GM23338 (cell line): ENCODE measurements around the gene DGKD. TPM values are rescaled to one million over a fixed set of nuclear protein-coding genes. Genes with fewer than 3 reads are reported as not detected.

Experiments used
- ATAC-seq: fragments of 200-7000 bp; cut with Tn5 transposase; 3 replicates; pipeline ENCODE4 v1.9.1; 2020
- DNase-seq: peaks from one replicate; pipeline ENCODE4 v3.0.0-alpha.2; 2015; ENCODE audit warnings: low spot score
- H2AFZ ChIP-seq: fragments of 200-600 bp; sonication (generic); 2 replicates; pipeline ENCODE4 v1.8.0; 2016; ENCODE audit warnings: antibody characterized with exemption, mild to moderate bottlenecking, moderate library complexity
- H3F3A ChIP-seq: fragments of 200-600 bp; sonication (generic); replicated peaks from 2 replicates; pipeline ENCODE4 v1.8.0; 2017; ENCODE audit warnings: antibody characterized with exemption, mixed run types, low read depth
- H3K27ac ChIP-seq: fragments of 200-600 bp; sonication (generic); 2 replicates; pipeline ENCODE4 v1.6.1; 2016; ENCODE audit warnings: low read depth
- H3K27me3 ChIP-seq: fragments of 200-600 bp; sonication (generic); 2 replicates; pipeline ENCODE4 v1.8.0; 2016; ENCODE audit warnings: mild to moderate bottlenecking, mixed run types, moderate library complexity; ENCODE audit not compliant: insufficient read depth
- H3K36me3 ChIP-seq: fragments of 200-600 bp; sonication (generic); 2 replicates; pipeline ENCODE4 v1.8.0; 2016; ENCODE audit warnings: mild to moderate bottlenecking; ENCODE audit not compliant: insufficient read depth
- H3K4me1 ChIP-seq: fragments of 200-600 bp; sonication (generic); 2 replicates; pipeline ENCODE4 v1.8.0; 2016; ENCODE audit warnings: mild to moderate bottlenecking, moderate library complexity; ENCODE audit not compliant: insufficient read depth
- H3K4me2 ChIP-seq: fragments of 200-600 bp; sonication (generic); 2 replicates; pipeline ENCODE4 v1.7.1; 2017; ENCODE audit warnings: mixed run types
- H3K4me3 ChIP-seq: fragments of 200-600 bp; sonication (generic); 2 replicates; pipeline ENCODE4 v1.6.1; 2016; ENCODE audit warnings: mixed run types
- H3K79me2 ChIP-seq: fragments of 200-600 bp; sonication (generic); replicated peaks from 2 replicates; pipeline ENCODE4 v1.8.0; 2017; ENCODE audit warnings: mild to moderate bottlenecking; ENCODE audit not compliant: insufficient read depth
- H3K9me2 ChIP-seq: fragments of 200-600 bp; sonication (generic); 2 replicates; pipeline ENCODE4 v1.8.0; 2017; ENCODE audit not compliant: insufficient read depth
- H4K20me1 ChIP-seq: fragments of 200-600 bp; sonication (generic); replicated peaks from 2 replicates; pipeline ENCODE4 v1.8.0; 2017; ENCODE audit warnings: mild to moderate bottlenecking; ENCODE audit not compliant: insufficient read depth
- H3K27ac Mint-ChIP-seq: 2 replicates; pipeline ENCODE4 v1.8.0; 2020; ENCODE audit warnings: inconsistent platforms, mild to moderate bottlenecking, moderate library complexity, mixed read lengths
- H3K27me3 Mint-ChIP-seq: 3 replicates; pipeline ENCODE4 v1.8.0; 2022; ENCODE audit warnings: low read depth, mild to moderate bottlenecking, moderate library complexity, mixed read lengths, inconsistent platforms; ENCODE audit not compliant: insufficient read depth, poor library complexity
- H3K36me3 Mint-ChIP-seq: 3 replicates; pipeline ENCODE4 v1.8.0; 2021; ENCODE audit warnings: low read depth, mild to moderate bottlenecking, inconsistent platforms, moderate library complexity, mixed read lengths
- H3K4me1 Mint-ChIP-seq: 3 replicates; pipeline ENCODE4 v1.8.0; 2020; ENCODE audit warnings: mild to moderate bottlenecking, inconsistent platforms, mixed read lengths
- H3K4me3 Mint-ChIP-seq: 3 replicates; pipeline ENCODE4 v1.8.0; 2021; ENCODE audit warnings: moderate library complexity, mild to moderate bottlenecking, inconsistent platforms, mixed read lengths
- H3K9me3 Mint-ChIP-seq: 3 replicates; pipeline ENCODE4 v1.8.0; 2020; ENCODE audit warnings: moderate library complexity, mild to moderate bottlenecking, inconsistent platforms, mixed read lengths
- CREB1 ChIP-seq: fragments of 250-450 bp; sonication (Bioruptor Pico); IDR thresholded peaks from 2 replicates; pipeline ENCODE4 v1.5.0; 2020; ENCODE audit warnings: low read depth, mild to moderate bottlenecking, moderate library complexity
- CTCF ChIP-seq, 2 experiments: fragments of 200-600 bp in 1 of 2; sonication (generic) in 1 of 2; conservative IDR thresholded peaks; 2 replicates each; pipeline versions ENCODE4 v1.5.1 to v1.6.1; 2016 to 2017; ENCODE audit warnings: antibody characterized with exemption in 2 of 2, low read depth in 2 of 2, mild to moderate bottlenecking in 2 of 2, moderate library complexity in 1 of 2
- EZH2 ChIP-seq: fragments of 200-600 bp; sonication (generic); IDR thresholded peaks from one replicate; pipeline ENCODE4 v1.8.0; 2017; ENCODE audit warnings: antibody characterized with exemption, mild to moderate bottlenecking, low read depth; ENCODE audit not compliant: unreplicated experiment
- EZH2phosphoT487 ChIP-seq: fragments of 200-600 bp; sonication (generic); IDR thresholded peaks from one replicate; pipeline ENCODE4 v1.8.1; 2018; ENCODE audit warnings: antibody characterized with exemption; ENCODE audit not compliant: unreplicated experiment
- JUNB ChIP-seq: IDR thresholded peaks from one replicate; pipeline ENCODE4 v1.6.1; 2016; ENCODE audit warnings: antibody characterized with exemption; ENCODE audit not compliant: unreplicated experiment
- POLR2AphosphoS5 ChIP-seq: IDR thresholded peaks from 2 replicates; pipeline ENCODE4 v1.6.1; 2016; ENCODE audit warnings: antibody characterized with exemption, low read depth
- ZNF331 ChIP-seq: fragments of 250-450 bp; sonication (Bioruptor Pico); IDR thresholded peaks from 2 replicates; pipeline ENCODE4 v1.5.0; 2020; ENCODE audit warnings: low read depth, mild to moderate bottlenecking, moderate library complexity
- polyA plus RNA-seq: library from polyadenylated mRNA; unstranded; fragments of >200 nt; fragmentation: Nextera tagmentation; extraction: Ambion mirVana; gene quantifications from 2 replicates; pipeline ENCODE4 v1.2.1, GENCODE V29; 2016
- total RNA-seq: library from RNA; depleted of rRNA; stranded (reverse); fragments of >200 nt; shearing (Covaris generic); gene quantifications from 2 replicates; pipeline ENCODE4 v1.2.3, GENCODE V29; 2014
- TF ChIP-seq, protein P1 (sequence below): IDR thresholded peaks from one replicate; pipeline ENCODE4 v1.6.1; 2018; ENCODE audit warnings: antibody characterized with exemption; ENCODE audit not compliant: unreplicated experiment

Gene DGKD
- total and polyA plus RNA-seq, 2 experiments from 2014 or later: 11.1 to 23.4 TPM

DNA sequence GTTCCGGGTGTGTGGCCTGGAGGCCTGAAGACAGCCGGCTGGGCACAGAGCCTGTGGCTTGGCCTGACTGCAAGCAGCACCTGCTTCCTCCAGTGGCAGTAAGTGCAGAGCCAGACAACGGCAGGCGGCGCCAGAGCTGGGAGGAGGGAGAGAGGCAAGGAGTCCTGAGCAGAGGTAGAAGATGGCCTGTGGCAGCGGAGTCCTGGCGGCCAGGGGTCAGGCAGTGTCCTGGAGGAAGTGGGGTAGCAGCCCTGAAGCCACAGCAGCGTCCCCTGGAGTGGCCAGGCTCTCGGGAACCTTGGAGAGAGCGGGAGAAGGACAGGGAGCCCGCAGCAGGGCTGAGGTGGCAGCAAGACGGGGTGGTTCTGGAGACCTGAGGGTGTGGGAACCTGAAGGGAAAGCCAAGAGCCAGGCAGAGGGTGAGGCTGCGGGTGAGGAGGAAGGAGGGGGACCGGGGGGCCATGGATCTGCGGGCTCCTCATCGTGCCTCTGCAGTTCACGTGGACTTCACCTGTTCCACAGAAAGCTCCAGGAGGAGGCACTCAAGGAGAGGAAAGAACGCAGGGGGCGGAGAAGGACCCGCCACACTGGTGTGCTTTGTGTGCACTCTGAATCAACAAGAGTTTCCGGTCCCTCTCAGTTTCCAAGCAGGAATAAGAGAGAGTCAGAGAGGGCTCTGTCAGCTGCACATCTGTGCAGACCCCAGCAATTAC is 126.4 kb downstream of the DGKD start:
- H3K4me3 ChIP-seq: no peak overlapping the region
- H3K79me2 ChIP-seq: no peaks in the 10 kb centered on the region
- Mint-ChIP-seq H3K4me3 (no peak overlapping the region), H3K27me3 (peaks cover 5% of the 10 kb centered on the region), H3K36me3 (peaks cover 43% of the 10 kb centered on the region), H3K27ac (no peak overlapping the region), H3K9me3 (peaks cover 19% of the 10 kb centered on the region), H3K4me1 (no peaks in the 10 kb centered on the region)
- DNase-seq (no peak), ATAC-seq (peak; percentile 45)
- H3F3A ChIP-seq: no peaks in the 10 kb centered on the region
- H2AFZ ChIP-seq: no peak overlapping the region
- no peaks in the 10 kb centered on the region for H3K9me2 ChIP-seq
- H3K27ac ChIP-seq: no peak overlapping the region
- no peaks in the 10 kb centered on the region for H3K4me1 ChIP-seq
- H3K27me3 ChIP-seq: no peaks in the 10 kb centered on the region
- H4K20me1 ChIP-seq: no peaks in the 10 kb centered on the region
- TF ChIP-seq JUNB (no peak), CTCF (conservative IDR thresholded peaks at IDR 0.05; ENCODE audit: low read depth in 2 of 2) (peak in 1 of 2 experiments; percentile 42; a peak in 2 of 4 replicates), EZH2 (no peak), POLR2AphosphoS5 (no peak)
- H3K4me2 ChIP-seq: no peak overlapping the region
- peaks cover 6% of the 10 kb centered on the region; the same call in 1 of the 2 replicates for H3K36me3 ChIP-seq

GRCh38 chr2:233481368-233482142 is 127.3 kb downstream of the DGKD start:
- peaks cover 43% of the 10 kb centered on the region for H3K36me3 Mint-ChIP-seq
- H3K9me3 Mint-ChIP-seq: peaks cover 19% of the 10 kb centered on the region
- ATAC-seq (no peak), DNase-seq (no peak)
- Histone ChIP-seq H4K20me1 (no peaks in the 10 kb centered on the region), H2AFZ (no peak overlapping the region), H3K4me2 (no peak overlapping the region), H3F3A (no peaks in the 10 kb centered on the region), H3K36me3 (peaks cover 6% of the 10 kb centered on the region; the same call in 1 of the 2 replicates), H3K4me3 (no peak overlapping the region), H3K27me3 (no peaks in the 10 kb centered on the region), H3K79me2 (no peaks in the 10 kb centered on the region), H3K4me1 (no peaks in the 10 kb centered on the region), H3K27ac (no peak overlapping the region), H3K9me2 (no peaks in the 10 kb centered on the region)
- peaks cover 5% of the 10 kb centered on the region for H3K27me3 Mint-ChIP-seq
- H3K4me3 Mint-ChIP-seq: no peak overlapping the region
- no peaks in the 10 kb centered on the region for H3K4me1 Mint-ChIP-seq
- H3K27ac Mint-ChIP-seq: no peak overlapping the region
- no peak for TF ChIP-seq EZH2
- no peak for TF ChIP-seq EZH2phosphoT487
- TF ChIP-seq POLR2AphosphoS5: no peak
- no peak for TF ChIP-seq ZNF331 (CRISPR knock-in tag)
- TF ChIP-seq, protein P1, sequence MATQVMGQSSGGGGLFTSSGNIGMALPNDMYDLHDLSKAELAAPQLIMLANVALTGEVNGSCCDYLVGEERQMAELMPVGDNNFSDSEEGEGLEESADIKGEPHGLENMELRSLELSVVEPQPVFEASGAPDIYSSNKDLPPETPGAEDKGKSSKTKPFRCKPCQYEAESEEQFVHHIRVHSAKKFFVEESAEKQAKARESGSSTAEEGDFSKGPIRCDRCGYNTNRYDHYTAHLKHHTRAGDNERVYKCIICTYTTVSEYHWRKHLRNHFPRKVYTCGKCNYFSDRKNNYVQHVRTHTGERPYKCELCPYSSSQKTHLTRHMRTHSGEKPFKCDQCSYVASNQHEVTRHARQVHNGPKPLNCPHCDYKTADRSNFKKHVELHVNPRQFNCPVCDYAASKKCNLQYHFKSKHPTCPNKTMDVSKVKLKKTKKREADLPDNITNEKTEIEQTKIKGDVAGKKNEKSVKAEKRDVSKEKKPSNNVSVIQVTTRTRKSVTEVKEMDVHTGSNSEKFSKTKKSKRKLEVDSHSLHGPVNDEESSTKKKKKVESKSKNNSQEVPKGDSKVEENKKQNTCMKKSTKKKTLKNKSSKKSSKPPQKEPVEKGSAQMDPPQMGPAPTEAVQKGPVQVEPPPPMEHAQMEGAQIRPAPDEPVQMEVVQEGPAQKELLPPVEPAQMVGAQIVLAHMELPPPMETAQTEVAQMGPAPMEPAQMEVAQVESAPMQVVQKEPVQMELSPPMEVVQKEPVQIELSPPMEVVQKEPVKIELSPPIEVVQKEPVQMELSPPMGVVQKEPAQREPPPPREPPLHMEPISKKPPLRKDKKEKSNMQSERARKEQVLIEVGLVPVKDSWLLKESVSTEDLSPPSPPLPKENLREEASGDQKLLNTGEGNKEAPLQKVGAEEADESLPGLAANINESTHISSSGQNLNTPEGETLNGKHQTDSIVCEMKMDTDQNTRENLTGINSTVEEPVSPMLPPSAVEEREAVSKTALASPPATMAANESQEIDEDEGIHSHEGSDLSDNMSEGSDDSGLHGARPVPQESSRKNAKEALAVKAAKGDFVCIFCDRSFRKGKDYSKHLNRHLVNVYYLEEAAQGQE: no peak
- no peak for TF ChIP-seq CREB1 (CRISPR knock-in tag)
